Testis (tissue), 2 donors: ENCODE results near the gene PWWP2B.

Experiments used
- CTCF ChIP-seq, 3 experiments: fragments of 450-650 bp in 2 of 3; fragments of 200-600 bp in 1 of 3; sonication (generic) in 1 of 3; IDR thresholded peaks; one replicate each; pipeline ENCODE4 v1.5.1; 2016 to 2019; ENCODE audit warnings: antibody characterized with exemption in 3 of 3, mild to moderate bottlenecking in 2 of 3, moderate library complexity in 1 of 3
- POLR2A ChIP-seq: fragments of 450-650 bp; IDR thresholded peaks from one replicate; pipeline ENCODE4 v1.6.1; 2017; ENCODE audit warnings: antibody characterized with exemption, mild to moderate bottlenecking, moderate library complexity

GRCh38 chr10:132388891-132389432 lies 8.0 kb upstream of the PWWP2B start:
- no peak for TF ChIP-seq CTCF (IDR thresholded peaks at IDR 0.05)
- TF ChIP-seq POLR2A: no peak
